ENCODE results near the gene NALCN.
"Not testable (repeated sequence)": the region's sequence is repeated elsewhere in the genome, so short reads cannot be mapped to it uniquely, and the experiment has no call there.

The NALCN gene

DNA sequence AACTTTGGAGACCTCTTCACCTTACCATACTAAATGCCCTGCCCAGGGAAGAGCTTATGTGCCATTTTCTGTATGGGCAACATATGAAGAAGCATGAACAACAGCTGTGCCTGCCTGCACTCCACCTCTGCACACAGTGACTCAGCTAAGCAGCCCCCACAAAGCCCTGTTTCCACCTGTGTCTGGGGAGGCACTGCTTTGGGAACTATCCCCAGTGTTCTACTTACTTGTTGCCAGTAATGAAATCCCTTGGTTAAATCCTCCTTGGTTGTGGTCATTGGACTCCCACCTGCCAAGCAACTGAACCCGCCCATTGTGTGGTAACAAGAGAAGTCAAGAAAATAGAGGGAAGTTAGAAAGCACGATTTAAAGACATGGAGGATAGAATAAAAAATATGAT lies 84.6 kb downstream of the NALCN start:
- DNase-seq = no peak

DNA sequence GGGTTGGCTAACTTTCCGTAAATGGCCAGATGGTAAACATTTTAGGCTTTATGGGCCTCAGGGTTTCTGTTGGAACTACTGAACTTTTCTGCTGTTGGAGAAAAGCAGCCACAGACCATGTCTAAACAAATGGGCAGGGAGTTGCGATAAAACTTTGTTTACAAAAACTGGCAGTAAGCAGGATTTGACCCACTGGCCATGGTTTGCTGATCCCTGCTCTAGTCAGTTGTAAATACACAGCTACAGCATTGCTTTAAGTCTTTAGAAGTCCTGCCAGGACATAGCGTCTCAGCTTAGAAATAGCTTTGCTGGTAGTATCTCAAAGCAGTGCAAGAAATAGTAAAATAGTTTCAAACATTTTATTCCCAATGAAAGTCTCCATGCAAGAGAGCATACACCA lies 88.4 kb downstream of the NALCN start:
- DNase-seq = no peak

- no peak for DNase-seq
These were observed 89.6 kb downstream of the NALCN start for GRCh38 chr13:101326710-101327109.

DNA sequence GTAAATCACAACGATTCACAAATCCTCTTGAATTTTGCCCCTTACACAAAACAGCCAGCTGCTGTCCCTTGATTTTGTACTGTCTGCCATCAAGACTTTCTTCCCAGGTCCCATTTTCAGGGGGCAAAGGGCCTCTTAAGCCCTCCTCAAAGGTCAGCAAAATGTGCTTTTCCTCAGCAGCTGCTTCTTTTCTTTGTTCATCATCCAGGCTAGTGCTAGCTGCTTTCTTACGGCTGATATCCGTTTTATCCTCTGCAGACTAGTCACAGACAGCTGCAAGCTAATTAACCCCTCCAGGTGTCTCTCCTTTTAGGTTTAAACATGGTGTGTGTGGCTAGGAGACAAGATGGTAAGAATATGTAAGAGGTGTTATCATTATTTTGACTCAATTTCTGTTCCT lies 90.9 kb downstream of the NALCN start:
- no peak for DNase-seq

DNA sequence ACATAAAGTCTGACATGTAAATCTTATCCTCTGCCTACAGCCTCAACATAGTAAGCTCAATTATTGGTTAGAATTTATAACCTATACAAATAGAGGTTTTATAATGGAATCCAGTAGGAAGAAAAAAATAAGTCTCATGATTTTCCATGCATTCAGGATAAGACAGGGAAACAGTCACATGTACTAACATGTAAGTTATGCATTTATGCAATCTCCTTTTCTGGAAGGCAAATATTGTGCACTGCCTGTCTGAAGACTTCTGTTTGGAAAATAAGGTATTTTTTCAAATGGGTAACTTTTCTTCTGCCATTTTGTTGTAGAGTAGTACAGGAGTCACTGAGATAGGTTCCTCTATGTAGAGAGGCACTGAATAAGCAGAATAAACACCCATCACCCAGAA lies 92.7 kb downstream of the NALCN start:
- no peak for DNase-seq

- DNase-seq = no peak
These were observed 98.3 kb downstream of the NALCN start for GRCh38 chr13:101317986-101318523.

DNA sequence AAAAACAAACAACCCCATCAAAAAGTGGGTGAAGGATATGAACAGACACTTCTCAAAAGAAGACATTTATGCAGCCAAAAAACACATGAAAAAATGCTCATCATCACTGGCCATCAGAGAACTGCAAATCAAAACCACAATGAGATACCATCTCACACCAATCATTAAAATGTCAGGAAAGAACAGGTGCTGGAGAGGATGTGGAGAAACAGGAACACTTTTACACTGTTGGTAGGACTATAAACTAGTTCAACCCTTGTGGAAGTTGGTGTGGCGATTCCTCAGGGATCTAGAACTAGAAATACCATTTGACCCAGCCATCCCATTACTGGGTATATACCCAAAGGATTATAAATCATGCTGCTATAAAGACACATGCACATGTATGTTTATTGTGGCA lies 102.8 kb downstream of the NALCN start:
- DNase-seq = not testable (repeated sequence)

- DNase-seq = no peak
These were observed 107.2 kb downstream of the NALCN start for GRCh38 chr13:101309014-101309619.

GRCh38 chr13:101308247-101309013 lies 107.9 kb downstream of the NALCN start:
- no peak for DNase-seq

GRCh38 chr13:101307181-101307701 lies 109.1 kb downstream of the NALCN start:
- DNase-seq = no peak

DNA sequence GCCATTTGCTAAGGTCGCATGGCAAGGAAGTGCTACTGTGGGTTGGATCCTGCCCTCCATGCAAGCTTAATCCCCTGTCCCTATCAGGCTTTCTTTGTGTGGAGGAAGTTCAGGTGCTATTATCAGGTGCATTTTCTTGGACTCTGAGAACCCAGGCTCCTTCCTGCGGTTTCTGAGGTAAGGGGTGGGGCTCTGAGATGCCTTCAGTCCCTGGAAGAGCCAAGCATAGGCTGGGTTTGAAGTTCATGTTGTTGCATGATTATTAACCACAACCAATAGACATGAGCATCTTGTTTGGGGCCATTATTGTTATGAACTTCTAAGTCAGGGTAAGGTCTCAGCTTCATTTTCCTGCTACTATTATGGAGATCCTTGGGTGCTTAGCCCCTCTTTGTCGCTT lies 109.5 kb downstream of the NALCN start:
- no peak for DNase-seq

GRCh38 chr13:101305981-101306411 lies 110.3 kb downstream of the NALCN start:
- DNase-seq = no peak

- DNase-seq = no peak
These were observed 112.8 kb downstream of the NALCN start for GRCh38 chr13:101303521-101303920.

DNA sequence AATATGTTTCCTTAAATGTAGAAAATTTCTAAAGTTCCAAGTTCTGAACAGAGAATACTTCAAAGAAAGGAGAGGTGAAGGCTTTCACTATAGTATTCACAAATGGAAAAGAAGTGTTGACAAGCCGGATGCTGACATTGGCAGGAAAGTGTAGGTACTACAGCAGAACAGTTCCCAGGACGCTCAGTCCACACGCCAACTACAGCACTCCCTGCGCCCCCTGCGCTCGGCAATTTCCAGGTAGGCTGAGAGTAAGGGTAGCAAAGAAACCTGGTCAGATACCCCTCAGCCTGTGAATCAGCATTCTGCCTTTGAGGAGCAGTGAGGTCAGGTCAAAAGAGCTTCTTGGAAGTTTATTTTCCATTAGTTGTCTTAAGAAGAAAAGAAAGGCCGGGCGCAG lies 115.3 kb downstream of the NALCN start:
- no peak for DNase-seq

DNA sequence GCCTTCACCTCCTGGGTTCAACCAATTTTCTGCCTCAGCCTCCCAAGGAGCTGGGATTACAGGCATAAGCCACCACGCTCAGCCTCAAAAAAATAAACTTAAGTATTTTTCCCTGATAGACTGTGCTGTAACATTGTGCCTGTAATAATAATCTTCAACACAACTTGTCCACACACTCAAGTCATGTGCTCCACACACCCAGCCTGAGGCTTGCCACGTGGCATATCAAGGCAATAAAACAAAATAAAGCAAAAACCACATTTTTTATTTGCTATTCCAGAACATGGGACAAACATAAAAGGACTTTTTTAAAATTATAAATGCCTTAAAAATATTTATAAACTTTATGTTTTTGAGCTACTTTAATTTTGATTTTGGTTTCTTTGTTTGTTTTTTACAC lies 115.8 kb downstream of the NALCN start:
- DNase-seq = no peak

- no peak for DNase-seq
These were observed 117.8 kb downstream of the NALCN start for GRCh38 chr13:101298517-101298916.

GRCh38 chr13:101297794-101298193 lies 118.5 kb downstream of the NALCN start:
- DNase-seq = no peak

GRCh38 chr13:101292711-101293110 lies 123.6 kb downstream of the NALCN start:
- no peak for DNase-seq

DNA sequence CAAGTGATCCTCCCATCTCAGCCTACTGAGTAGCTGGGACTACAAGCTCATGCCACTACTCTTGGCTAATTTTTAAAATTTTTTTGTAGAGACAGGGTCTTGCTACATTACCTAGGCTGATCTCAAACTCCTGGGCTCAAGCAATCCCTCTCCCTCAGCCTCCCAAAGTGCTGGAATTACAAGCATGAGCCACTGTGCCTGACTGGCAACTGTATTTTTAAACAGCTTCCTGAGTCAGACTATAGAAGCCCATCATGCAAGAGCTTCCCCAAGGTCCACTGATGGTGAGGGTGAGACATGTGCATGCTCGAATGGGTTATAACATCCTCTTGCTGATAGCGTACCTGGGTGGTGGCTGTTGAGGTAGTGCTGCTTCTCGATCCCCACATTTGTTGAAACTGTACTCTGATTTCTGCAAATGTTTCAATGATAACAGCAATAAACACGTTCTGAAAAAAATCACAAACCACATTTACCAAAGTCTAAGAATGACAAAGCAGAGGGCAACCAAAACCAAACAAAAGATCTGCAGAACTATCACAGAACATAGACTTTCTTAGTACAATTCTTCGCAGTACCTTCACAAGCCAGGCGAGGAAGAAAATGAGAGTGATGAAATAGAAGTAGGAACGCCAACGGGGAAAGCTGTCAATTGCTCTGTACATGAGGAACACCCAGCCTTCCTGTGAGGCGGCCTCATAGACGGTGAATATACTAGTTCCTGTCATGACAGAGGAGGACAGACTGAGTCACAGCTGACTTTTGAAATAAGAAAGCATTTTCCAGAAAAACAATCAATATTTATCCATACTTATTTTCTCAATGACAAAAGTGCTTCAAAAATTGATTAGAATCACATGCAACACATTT lies 124.4 kb downstream of the NALCN start:
- DNase-seq = no peak

- DNase-seq = no peak
These were observed 125.1 kb downstream of the NALCN start for GRCh38 chr13:101291206-101291605.

DNA sequence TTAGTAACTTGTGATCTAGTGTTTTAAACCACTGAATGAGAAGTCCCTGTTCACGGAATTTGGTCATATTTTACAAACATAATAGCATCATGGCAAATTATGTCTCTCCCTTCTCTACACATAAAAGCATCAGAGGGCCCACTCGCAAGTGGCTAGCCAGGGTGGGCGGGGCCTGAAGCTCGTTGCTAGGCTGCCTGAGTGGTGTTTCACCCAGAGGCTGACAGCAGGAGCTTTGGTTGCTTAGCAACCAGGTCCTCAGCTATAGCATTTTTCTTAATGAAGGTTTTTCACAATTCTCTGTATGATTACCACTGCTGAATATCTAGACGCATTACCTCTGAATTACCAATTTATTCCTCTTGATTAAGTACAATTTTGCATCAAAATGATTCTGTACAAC lies 126.5 kb downstream of the NALCN start:
- DNase-seq = no peak

- DNase-seq = no peak
These were observed 132.5 kb downstream of the NALCN start for GRCh38 chr13:101283782-101284181.

- no peak for DNase-seq
These were observed 143.4 kb downstream of the NALCN start for GRCh38 chr13:101272886-101273285.

Measured in CD4-positive, alpha-beta T cell treated with Interleukin-17A for 4 hours (primary cell).